NCI-H2081 treated with DMSO at 0.1 percent for 48 hours (cell line): ENCODE measurements around the gene CBLB.

ENCODE experiments used
- DNase-seq: peaks from one replicate; lab custom pipeline; 2025; lab: John Stamatoyannopoulos, UW

Gene CBLB

GRCh38 chr3:105869861-105870755, 1.3 kb upstream of the CBLB start:
- DNase-seq = no peak

GRCh38 chr3:105869531-105869833, 670 bp upstream of the CBLB start:
- DNase-seq = no peak

- DNase-seq = no peak
Measured at GRCh38 chr3:105868431-105868741, 426 bp downstream of the CBLB start.

GRCh38 chr3:105867712-105868430, 941 bp downstream of the CBLB start:
- DNase-seq = no peak

GRCh38 chr3:105866656-105867653, 1.9 kb downstream of the CBLB start:
- DNase-seq = no peak

GRCh38 chr3:105865867-105866350, 2.9 kb downstream of the CBLB start:
- DNase-seq = no peak

- no peak for DNase-seq
Measured at GRCh38 chr3:105865016-105865623, 3.7 kb downstream of the CBLB start.

- no peak for DNase-seq
Measured at GRCh38 chr3:105864212-105864611, 4.6 kb downstream of the CBLB start.

- DNase-seq = no peak
Measured at GRCh38 chr3:105863608-105864007, 5.2 kb downstream of the CBLB start.

- DNase-seq = no peak
Measured at GRCh38 chr3:105862217-105862616, 6.6 kb downstream of the CBLB start.

- no peak for DNase-seq
Measured at GRCh38 chr3:105860641-105861040, 8.2 kb downstream of the CBLB start.

GRCh38 chr3:105858017-105858416, 10.8 kb downstream of the CBLB start:
- DNase-seq = no peak

- no peak for DNase-seq
Measured at GRCh38 chr3:105857601-105858000, 11.2 kb downstream of the CBLB start.

- no peak for DNase-seq
Measured at GRCh38 chr3:105856605-105857004, 12.2 kb downstream of the CBLB start.

- no peak for DNase-seq
Measured at GRCh38 chr3:105853801-105854432, 14.9 kb downstream of the CBLB start.

GRCh38 chr3:105851582-105851981, 17.2 kb downstream of the CBLB start:
- no peak for DNase-seq

- no peak for DNase-seq
Measured at GRCh38 chr3:105851176-105851575, 17.6 kb downstream of the CBLB start.

GRCh38 chr3:105850593-105850992, 18.2 kb downstream of the CBLB start:
- DNase-seq = no peak

- no peak for DNase-seq
Measured at GRCh38 chr3:105848821-105849220, 20.0 kb downstream of the CBLB start.

- no peak for DNase-seq
Measured at GRCh38 chr3:105847865-105848264, 20.9 kb downstream of the CBLB start.

GRCh38 chr3:105847452-105847851, 21.4 kb downstream of the CBLB start:
- no peak for DNase-seq
